IPS-18a (cell line): Measurements from ENCODE around the gene TRPV2.
"Not testable (repeated sequence)": the region's sequence is repeated elsewhere in the genome, so short reads cannot be mapped to it uniquely, and the experiment has no call there.

Experiments
- H3K27ac ChIP-seq: one replicate; pipeline ENCODE4 v1.5.1; 2013; ENCODE audit warnings: low read length
- H3K27me3 ChIP-seq: one replicate; pipeline ENCODE4 v1.6.1; 2013; ENCODE audit warnings: mild to moderate bottlenecking, low read length; ENCODE audit not compliant: control insufficient read depth, insufficient read depth
- H3K36me3 ChIP-seq: one replicate; pipeline ENCODE4 v1.6.1; 2013; ENCODE audit warnings: low read depth, low read length; ENCODE audit not compliant: control insufficient read depth
- H3K4me1 ChIP-seq: one replicate; pipeline ENCODE4 v1.6.1; 2013; ENCODE audit warnings: low read depth, low read length; ENCODE audit not compliant: control insufficient read depth
- H3K4me3 ChIP-seq: one replicate; pipeline ENCODE4 v1.5.1; 2013; ENCODE audit warnings: low read length
- H3K9ac ChIP-seq: one replicate; pipeline ENCODE4 v1.6.1; 2013; ENCODE audit warnings: mild to moderate bottlenecking, low read length, moderate library complexity
- H3K9me3 ChIP-seq: one replicate; pipeline ENCODE4 v1.6.1; 2013; ENCODE audit warnings: low read depth, low read length; ENCODE audit not compliant: control insufficient read depth

The TRPV2 gene

DNA sequence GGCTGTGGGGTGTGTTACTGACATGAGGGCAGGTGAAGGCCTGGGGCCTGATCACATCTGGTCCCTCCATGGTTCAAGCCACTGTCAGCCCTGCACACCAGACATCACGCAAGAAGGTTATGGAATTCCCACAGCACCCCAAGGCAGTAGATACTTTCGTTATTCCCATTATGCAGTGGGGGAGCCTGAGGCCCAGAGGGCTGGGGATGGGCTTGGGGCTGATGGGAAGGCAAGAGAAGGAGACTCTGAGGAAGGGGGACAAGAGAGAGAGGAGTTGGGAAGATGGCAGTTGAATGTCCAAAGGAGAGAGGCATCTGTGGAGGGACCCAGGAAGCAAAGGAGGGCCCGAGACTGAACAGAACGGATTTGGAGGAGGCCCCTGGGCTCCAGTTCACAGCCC, 34.7 kb downstream of the TRPV2 start:
- Histone ChIP-seq H3K27me3 (no peaks in the 10 kb centered on the region), H3K36me3 (peaks cover 17% of the 10 kb centered on the region), H3K4me1 (no peaks in the 10 kb centered on the region), H3K27ac (no peak overlapping the region), H3K9ac (no peak overlapping the region), H3K4me3 (no peak overlapping the region), H3K9me3 (no peaks in the 10 kb centered on the region)

DNA sequence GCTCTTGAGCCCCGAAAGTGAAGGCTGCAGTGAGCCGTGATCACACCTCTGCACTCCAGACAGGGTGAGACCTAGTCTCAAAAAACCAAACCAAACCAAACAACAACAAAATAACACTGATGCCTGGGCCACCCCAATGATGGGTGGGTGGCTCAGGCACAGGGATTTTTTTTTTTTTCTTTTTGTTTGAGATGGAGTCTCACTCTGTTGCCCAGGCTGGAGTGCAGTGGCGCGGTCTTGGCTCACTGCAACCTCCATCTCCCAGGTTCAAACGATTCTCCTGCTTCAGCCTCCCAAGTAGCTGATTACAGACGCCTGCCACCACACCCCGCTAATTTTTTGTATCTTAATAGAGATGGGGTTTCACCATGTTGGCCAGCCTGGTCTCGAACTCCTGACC, 36.9 kb downstream of the TRPV2 start:
- H3K9me3 ChIP-seq, H3K27me3 ChIP-seq, H3K4me1 ChIP-seq, H3K4me3 ChIP-seq, H3K27ac ChIP-seq, H3K9ac ChIP-seq: not testable (repeated sequence)
- H3K36me3 ChIP-seq: peaks cover 13% of the 10 kb centered on the region

- Histone ChIP-seq H3K9ac (no peak overlapping the region), H3K36me3 (peaks cover 8% of the 10 kb centered on the region), H3K27ac (no peak overlapping the region)
Observed at GRCh38 chr17:16453493-16453851, 38.1 kb downstream of the TRPV2 start.

DNA sequence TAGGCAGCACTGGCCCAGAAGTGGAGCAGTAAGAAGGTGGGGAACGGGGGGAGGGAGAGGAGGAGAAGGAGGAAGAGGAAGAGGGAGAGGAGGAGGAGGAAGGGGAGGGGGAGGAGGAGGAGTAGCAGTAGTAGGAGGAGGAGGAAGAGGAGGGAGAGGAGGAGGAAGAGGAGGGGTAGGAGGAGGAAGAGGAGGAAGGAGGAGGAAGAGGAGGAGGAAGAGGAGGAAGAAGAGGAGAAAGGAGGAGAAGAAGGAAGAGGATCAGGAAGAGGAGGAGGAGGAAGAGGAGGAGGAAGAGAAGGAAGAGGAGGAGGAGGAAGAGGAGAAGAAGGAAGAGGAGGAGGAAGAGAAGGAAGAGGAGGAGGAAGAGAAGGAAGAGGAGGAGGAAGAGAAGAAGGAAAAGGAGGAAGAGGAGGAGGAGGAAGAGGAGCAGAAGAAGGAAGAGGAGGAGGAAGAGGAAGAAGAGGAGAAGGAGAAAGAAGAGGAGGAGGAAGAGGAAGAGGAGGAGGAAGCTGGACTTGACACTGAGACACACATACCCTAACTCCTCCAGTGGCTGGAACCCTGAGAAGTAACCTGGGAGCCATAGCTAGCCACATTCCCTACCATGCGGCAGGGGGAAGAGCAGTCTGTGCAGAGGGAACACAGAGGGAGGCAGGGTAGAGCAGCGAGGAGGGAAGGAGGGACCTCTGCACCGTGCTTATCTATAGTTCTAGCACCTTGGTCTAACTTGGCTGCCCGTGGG, 40.8 kb downstream of the TRPV2 start:
- H3K4me1 ChIP-seq: peaks cover 13% of the 10 kb centered on the region
- no peak overlapping the region for H3K4me3 ChIP-seq
- H3K9me3 ChIP-seq: no peaks in the 10 kb centered on the region
- no peaks in the 10 kb centered on the region for H3K36me3 ChIP-seq
- no peak overlapping the region for H3K9ac ChIP-seq
- H3K27me3 ChIP-seq: no peaks in the 10 kb centered on the region
- H3K27ac ChIP-seq: no peak overlapping the region

More at GRCh38 chr17:16453493-16453851, 38.1 kb downstream of the TRPV2 start:
- no peaks in the 10 kb centered on the region for H3K27me3 ChIP-seq
- no peaks in the 10 kb centered on the region for H3K9me3 ChIP-seq
- H3K4me3 ChIP-seq: no peak overlapping the region
- no peaks in the 10 kb centered on the region for H3K4me1 ChIP-seq

- Histone ChIP-seq H3K9ac (no peak overlapping the region), H3K4me3 (no peak overlapping the region), H3K27ac (no peak overlapping the region), H3K27me3 (no peaks in the 10 kb centered on the region), H3K36me3 (no peaks in the 10 kb centered on the region), H3K9me3 (no peaks in the 10 kb centered on the region), H3K4me1 (peaks cover 13% of the 10 kb centered on the region)
Observed at GRCh38 chr17:16456742-16457316, 41.5 kb downstream of the TRPV2 start.

DNA sequence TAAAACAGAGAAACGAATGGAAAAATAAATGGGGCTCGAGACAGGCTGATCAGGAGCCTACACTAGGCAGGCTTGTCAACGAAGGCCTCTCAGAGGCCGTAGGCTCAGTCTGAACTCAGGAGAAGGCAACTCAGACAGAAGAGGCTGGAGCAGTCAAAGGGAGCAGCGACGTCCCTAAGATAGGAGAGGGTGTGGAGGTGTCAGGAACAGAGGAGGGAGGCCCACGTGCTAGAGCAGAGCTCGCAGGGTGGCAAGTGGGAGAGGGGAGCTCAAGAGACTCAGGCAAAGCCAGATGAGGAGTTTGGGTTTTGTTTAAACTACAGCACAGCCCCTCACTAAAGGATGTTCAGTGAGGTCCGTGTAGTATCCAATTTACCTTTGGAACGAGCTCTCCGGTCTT, 43.9 kb downstream of the TRPV2 start:
- Histone ChIP-seq H3K9me3 (no peaks in the 10 kb centered on the region), H3K36me3 (no peaks in the 10 kb centered on the region), H3K4me3 (no peak overlapping the region), H3K4me1 (peaks cover 13% of the 10 kb centered on the region), H3K27ac (no peak overlapping the region), H3K9ac (no peak overlapping the region), H3K27me3 (no peaks in the 10 kb centered on the region)

DNA sequence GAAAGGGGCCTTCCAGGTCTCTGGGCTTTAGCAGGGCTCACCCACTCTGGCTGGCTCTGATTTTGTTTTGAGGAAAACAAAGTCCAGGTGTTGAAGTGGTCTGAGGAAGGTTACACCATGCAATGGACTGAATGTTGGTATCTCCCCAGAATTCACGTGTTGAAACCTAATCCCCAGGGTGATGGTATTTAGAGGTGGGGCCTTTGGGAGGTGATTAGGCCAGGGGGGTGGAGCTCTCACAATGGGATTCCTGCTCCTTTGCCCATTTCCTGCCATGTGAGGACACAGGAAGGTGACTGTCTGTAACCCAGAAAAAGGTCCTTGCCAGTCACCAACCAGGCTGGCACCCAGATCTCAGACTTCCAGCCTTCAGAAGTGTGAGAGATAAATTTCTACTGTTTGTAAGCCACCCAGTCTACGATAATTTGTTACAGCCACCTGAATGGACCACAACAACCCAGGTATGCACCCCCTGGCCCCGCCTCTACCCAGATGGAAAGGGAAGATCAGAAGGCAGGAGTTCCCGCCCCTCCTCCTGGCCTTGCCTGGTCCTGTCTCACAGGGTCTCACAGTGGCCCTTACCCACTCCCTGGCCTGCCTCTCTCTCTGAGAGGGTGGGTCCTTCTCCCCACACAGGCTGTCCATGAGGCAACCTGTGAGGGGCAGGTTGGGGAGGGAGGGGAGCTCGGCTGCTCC, 44.6 kb downstream of the TRPV2 start:
- H3K36me3 ChIP-seq: no peaks in the 10 kb centered on the region
- no peak overlapping the region for H3K9ac ChIP-seq

GRCh38 chr17:16460796-16461605, 45.6 kb downstream of the TRPV2 start:
- peaks cover 13% of the 10 kb centered on the region for H3K4me1 ChIP-seq
- H3K36me3 ChIP-seq: no peaks in the 10 kb centered on the region
- no peaks in the 10 kb centered on the region for H3K27me3 ChIP-seq
- H3K9ac ChIP-seq: no peak overlapping the region
- no peak overlapping the region for H3K27ac ChIP-seq
- H3K9me3 ChIP-seq: no peaks in the 10 kb centered on the region
- H3K4me3 ChIP-seq: no peak overlapping the region

More for the DNA sequence above, 44.6 kb downstream of the TRPV2 start:
- no peak overlapping the region for H3K4me3 ChIP-seq
- H3K27me3 ChIP-seq: no peaks in the 10 kb centered on the region
- no peaks in the 10 kb centered on the region for H3K9me3 ChIP-seq
- no peak overlapping the region for H3K27ac ChIP-seq
- H3K4me1 ChIP-seq: peaks cover 13% of the 10 kb centered on the region

- peaks cover 13% of the 10 kb centered on the region for H3K4me1 ChIP-seq
- no peaks in the 10 kb centered on the region for H3K36me3 ChIP-seq
- H3K27ac ChIP-seq: no peak overlapping the region
- no peak overlapping the region for H3K4me3 ChIP-seq
- H3K9ac ChIP-seq: no peak overlapping the region
- H3K27me3 ChIP-seq: no peaks in the 10 kb centered on the region
- H3K9me3 ChIP-seq: no peaks in the 10 kb centered on the region
Observed at GRCh38 chr17:16461606-16461866, 46.2 kb downstream of the TRPV2 start.

- Histone ChIP-seq H3K9ac (no peak overlapping the region), H3K4me1 (peaks cover 13% of the 10 kb centered on the region), H3K4me3 (no peak overlapping the region), H3K36me3 (no peaks in the 10 kb centered on the region), H3K27me3 (no peaks in the 10 kb centered on the region), H3K27ac (no peak overlapping the region), H3K9me3 (no peaks in the 10 kb centered on the region)
Observed at GRCh38 chr17:16462070-16462864, 46.9 kb downstream of the TRPV2 start.
